OCI-LY7 (cell line): ENCODE data around the gene SPECC1L.

Experiments used
- CTCF ChIP-seq: fragments of 200-600 bp; sonication (generic); conservative IDR thresholded peaks from 2 replicates; pipeline ENCODE4 v1.5.1; 2014; ENCODE audit warnings: mild to moderate bottlenecking, antibody characterized with exemption, low read length, moderate library complexity, mixed read lengths
- EZH2phosphoT487 ChIP-seq: fragments of 200-600 bp; sonication (generic); IDR thresholded peaks from 2 replicates; pipeline ENCODE4 v1.6.1; 2018; ENCODE audit warnings: low read depth, borderline replicate concordance, mild to moderate bottlenecking, mixed run types, antibody characterized with exemption, low read length, moderate library complexity, mixed read lengths

DNA sequence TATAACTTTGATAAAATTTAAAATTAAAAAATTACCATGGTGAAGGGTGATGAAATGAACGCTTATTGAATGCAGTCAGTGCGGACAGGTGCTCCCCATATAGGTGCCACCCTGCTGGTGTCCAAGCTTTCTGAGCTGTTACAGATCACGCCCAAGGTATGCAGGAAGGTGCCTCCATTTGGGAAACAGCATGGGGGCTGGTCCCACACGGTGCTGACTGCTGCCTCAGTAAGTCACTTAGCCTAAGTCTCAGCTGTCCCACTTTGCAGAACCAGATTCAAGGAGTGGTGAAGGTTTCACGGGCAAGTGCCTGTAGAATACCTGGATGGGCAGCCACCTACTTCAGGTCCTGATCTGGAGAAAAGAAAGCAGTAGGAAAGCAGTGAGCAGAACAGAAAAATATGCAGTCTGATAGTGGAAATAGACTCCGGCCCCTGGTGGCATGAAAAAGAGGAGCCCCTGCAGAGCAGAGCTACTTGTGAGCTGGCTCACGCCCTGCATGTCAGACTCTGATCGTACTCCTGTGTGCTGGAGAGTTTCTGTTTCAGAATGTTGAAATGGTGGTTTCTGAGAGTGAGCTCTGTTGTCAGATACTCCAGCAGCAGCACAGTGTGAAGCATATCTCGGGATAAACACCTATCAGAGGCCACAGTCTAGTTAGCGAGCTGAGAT is 189.9 kb downstream of the SPECC1L start:
- TF ChIP-seq CTCF (no peak), EZH2phosphoT487 (no peak)
